Uterus (tissue), 4 donors: ENCODE data around the gene WNT11. TPM values are rescaled to one million over a fixed set of nuclear protein-coding genes. Genes with fewer than 3 reads are reported as not detected.

ENCODE experiments used
- DNase-seq, 2 donors: peaks; one replicate each; pipeline ENCODE4 v3.0.0-alpha.2; 2019 to 2020
- H3K27ac ChIP-seq, 2 donors: fragments of 200-600 bp; sonication (generic); 1 replicate in 1 of 2; 2 replicates in 1 of 2; pipeline ENCODE4 v1.5.1; 2016 to 2018
- H3K27me3 ChIP-seq, 2 donors: fragments of 200-600 bp; sonication (generic); one replicate each; pipeline ENCODE4 v1.5.1; 2018 to 2019; ENCODE audit warnings: control low read depth in 1 of 2
- H3K36me3 ChIP-seq, 2 donors: fragments of 200-600 bp; sonication (generic); one replicate each; pipeline ENCODE4 v1.5.1; 2019; ENCODE audit warnings: control low read depth in 1 of 2
- H3K4me1 ChIP-seq, 2 donors: fragments of 200-600 bp; sonication (generic); one replicate each; pipeline ENCODE4 v1.5.1; 2018 to 2019; ENCODE audit warnings: control low read depth in 1 of 2
- H3K4me3 ChIP-seq, 2 donors: fragments of 200-600 bp; sonication (generic); 1 replicate in 1 of 2; 2 replicates in 1 of 2; pipeline ENCODE4 v1.5.1; 2018 to 2019; ENCODE audit warnings: mild to moderate bottlenecking in 1 of 2
- H3K9me3 ChIP-seq, 2 donors: fragments of 200-600 bp; sonication (generic); one replicate each; pipeline ENCODE4 v1.5.1; 2019; ENCODE audit warnings: control low read depth in 1 of 2
- CTCF ChIP-seq, 4 experiments: fragments of 200-600 bp in 2 of 4; fragments of 450-650 bp in 2 of 4; sonication (generic) in 2 of 4; IDR thresholded peaks; one replicate each; pipeline ENCODE4 v1.5.1; 2016 to 2019; ENCODE audit warnings: antibody characterized with exemption in 4 of 4, mild to moderate bottlenecking in 2 of 4, moderate library complexity in 1 of 4
- POLR2A ChIP-seq, 2 donors: fragments of 450-650 bp; IDR thresholded peaks; one replicate each; pipeline ENCODE4 v1.6.1; 2016; ENCODE audit warnings: antibody characterized with exemption in 2 of 2, mild to moderate bottlenecking in 1 of 2, moderate library complexity in 1 of 2
- intact Hi-C: fragments of 100-400 bp; cut with DNase I; formaldehyde crosslinking; loops from one replicate; pipeline ENCODE4 v1.15.1; 2023; ENCODE audit warnings: low total_unique reads
- total RNA-seq, 4 donors: library from RNA; depleted of rRNA in 3 of 4; stranded (reverse); fragments of >200 nt in 3 of 4; gene quantifications; one replicate each; pipeline versions ENCODE4 v1.1.0 to v1.2.4, GENCODE V29; 2014 to 2023
- donor health status: DM: yes; HTN: yes; CAD: no.

The WNT11 gene
- total RNA-seq, 4 donors from 2014 or later = 5.1 to 16.7 (median 9.5) TPM

GRCh38 chr11:76155500-76156227, 50.6 kb downstream of the WNT11 start:
- Histone ChIP-seq H3K27ac (no peak overlapping the region), H3K27me3 (no peaks in the 10 kb centered on the region), H3K36me3 (no peaks in the 10 kb centered on the region), H3K4me3 (no peak overlapping the region), H3K9me3 (no peaks in the 10 kb centered on the region), H3K4me1 (peaks cover 0 to 7% of the 10 kb centered on the region in 2 donors)
- DNase-seq = no peak
- TF ChIP-seq POLR2A (IDR thresholded peaks at IDR 0.05) (no peak), CTCF (IDR thresholded peaks at IDR 0.05) (no peak)
- intact Hi-C loops = no loop called here

- intact Hi-C loops = loop anchor here (5.0 kb wide), 1 partner anchor 261 kb away; no protein-coding TSS in a partner anchor
- Histone ChIP-seq H3K4me1 (peaks cover 0 to 7% of the 10 kb centered on the region in 2 donors), H3K27ac (no peak overlapping the region), H3K36me3 (no peaks in the 10 kb centered on the region), H3K4me3 (no peak overlapping the region), H3K9me3 (no peaks in the 10 kb centered on the region), H3K27me3 (no peaks in the 10 kb centered on the region)
- no peak for DNase-seq
- TF ChIP-seq POLR2A (IDR thresholded peaks at IDR 0.05) = no peak
- no peak for TF ChIP-seq CTCF (IDR thresholded peaks at IDR 0.05)
Measured at GRCh38 chr11:76153571-76153923, 52.8 kb downstream of the WNT11 start.

GRCh38 chr11:76152741-76153570, 53.3 kb downstream of the WNT11 start:
- intact Hi-C loops = loop anchor here (5.0 kb wide), 1 partner anchor 261 kb away; no protein-coding TSS in a partner anchor
- Histone ChIP-seq H3K4me3 (peak overlapping the region in 1 of 2 donors; percentile 41), H3K9me3 (no peaks in the 10 kb centered on the region), H3K36me3 (no peaks in the 10 kb centered on the region), H3K27ac (no peak overlapping the region), H3K27me3 (no peaks in the 10 kb centered on the region), H3K4me1 (peaks cover 0 to 7% of the 10 kb centered on the region in 2 donors)
- TF ChIP-seq POLR2A (IDR thresholded peaks at IDR 0.05) = no peak
- no peak for TF ChIP-seq CTCF (IDR thresholded peaks at IDR 0.05)
- DNase-seq = no peak

- Histone ChIP-seq H3K36me3 (no peaks in the 10 kb centered on the region), H3K9me3 (no peaks in the 10 kb centered on the region), H3K4me1 (peaks cover 0 to 7% of the 10 kb centered on the region in 2 donors), H3K4me3 (peak overlapping the region; percentile 19 to 41), H3K27ac (peak overlapping the region in 1 of 2 donors; percentile 47), H3K27me3 (no peaks in the 10 kb centered on the region)
- intact Hi-C loops = loop anchor here (5.0 kb wide), 1 partner anchor 260 kb away; no protein-coding TSS in a partner anchor
- no peak for TF ChIP-seq POLR2A (IDR thresholded peaks at IDR 0.05)
- TF ChIP-seq CTCF (IDR thresholded peaks at IDR 0.05) = peak; percentile 95 to 99 (median 96)
- DNase-seq = peak; percentile 87 to 88
Measured at GRCh38 chr11:76152086-76152681, 54.1 kb downstream of the WNT11 start.
